NB4 (cell line): ENCODE data around the gene GPX7.

ENCODE experiments used
- MYC ChIP-seq: IDR thresholded peaks from 2 replicates; pipeline ENCODE4 v1.6.1; 2011; ENCODE audit warnings: low read depth, low read length
- POLR2A ChIP-seq: IDR thresholded peaks from 2 replicates; pipeline ENCODE4 v1.6.1; 2011; ENCODE audit warnings: mild to moderate bottlenecking; ENCODE audit not compliant: insufficient read length; ENCODE audit errors: extremely low read depth
- TF ChIP-seq, protein P1 (sequence below): IDR thresholded peaks from one replicate; pipeline ENCODE4 v1.5.1; 2012; ENCODE audit warnings: low read depth, low read length

DNA sequence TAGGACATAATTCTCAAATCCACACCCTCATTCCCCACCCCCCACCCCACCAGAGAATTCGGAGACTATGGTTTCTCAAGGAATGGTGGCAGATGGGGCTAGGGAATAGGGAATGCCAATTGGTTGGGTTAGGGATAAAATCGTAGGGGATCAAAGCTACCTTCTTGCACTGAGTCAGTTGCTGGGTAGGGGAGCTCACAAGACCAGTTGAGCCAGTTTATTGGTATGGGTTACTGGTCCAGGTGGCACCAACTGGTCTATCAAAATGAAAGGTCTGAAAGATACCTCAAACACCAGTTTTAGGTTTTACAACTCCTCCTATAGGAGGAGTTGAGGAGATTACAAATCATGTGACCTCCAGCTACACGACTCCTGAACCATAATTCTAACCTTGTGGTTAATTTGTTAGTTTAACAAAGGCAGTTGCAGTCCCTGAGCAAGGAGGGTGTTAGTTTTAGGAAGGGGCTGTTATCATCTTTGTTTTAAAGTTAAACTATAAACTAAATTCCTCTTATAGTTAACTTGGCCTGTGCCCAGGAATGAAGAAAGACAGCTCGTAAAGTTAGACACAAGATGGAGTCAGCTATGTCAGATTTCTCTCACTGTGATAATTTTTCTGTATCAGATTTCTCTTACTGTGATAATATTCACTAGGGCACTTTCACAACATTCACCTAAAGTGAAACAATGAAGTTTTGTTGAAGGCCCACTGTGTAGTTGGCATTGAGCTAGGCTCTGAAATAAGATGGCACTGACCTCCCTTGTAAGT is 33.3 kb downstream of the GPX7 start:
- TF ChIP-seq, protein P1, sequence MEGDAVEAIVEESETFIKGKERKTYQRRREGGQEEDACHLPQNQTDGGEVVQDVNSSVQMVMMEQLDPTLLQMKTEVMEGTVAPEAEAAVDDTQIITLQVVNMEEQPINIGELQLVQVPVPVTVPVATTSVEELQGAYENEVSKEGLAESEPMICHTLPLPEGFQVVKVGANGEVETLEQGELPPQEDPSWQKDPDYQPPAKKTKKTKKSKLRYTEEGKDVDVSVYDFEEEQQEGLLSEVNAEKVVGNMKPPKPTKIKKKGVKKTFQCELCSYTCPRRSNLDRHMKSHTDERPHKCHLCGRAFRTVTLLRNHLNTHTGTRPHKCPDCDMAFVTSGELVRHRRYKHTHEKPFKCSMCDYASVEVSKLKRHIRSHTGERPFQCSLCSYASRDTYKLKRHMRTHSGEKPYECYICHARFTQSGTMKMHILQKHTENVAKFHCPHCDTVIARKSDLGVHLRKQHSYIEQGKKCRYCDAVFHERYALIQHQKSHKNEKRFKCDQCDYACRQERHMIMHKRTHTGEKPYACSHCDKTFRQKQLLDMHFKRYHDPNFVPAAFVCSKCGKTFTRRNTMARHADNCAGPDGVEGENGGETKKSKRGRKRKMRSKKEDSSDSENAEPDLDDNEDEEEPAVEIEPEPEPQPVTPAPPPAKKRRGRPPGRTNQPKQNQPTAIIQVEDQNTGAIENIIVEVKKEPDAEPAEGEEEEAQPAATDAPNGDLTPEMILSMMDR: no peak
- TF ChIP-seq POLR2A (no peak), MYC (no peak)
